GF-D8 (cell line): ENCODE data around the gene ACBD7.

ENCODE experiments used
- DNase-seq: peaks from one replicate; lab custom pipeline; 2025; lab: John Stamatoyannopoulos, UW

ACBD7 gene

GRCh38 chr10:15091418-15091817, 2.8 kb upstream of the ACBD7 start:
- no peak for DNase-seq

GRCh38 chr10:15084502-15084922, 4.1 kb downstream of the ACBD7 start:
- DNase-seq, result no peak

- DNase-seq, result no peak
Measured at GRCh38 chr10:15083674-15084501, 4.7 kb downstream of the ACBD7 start.

- no peak for DNase-seq
Measured at GRCh38 chr10:15075421-15075820, 13.2 kb downstream of the ACBD7 start.

- no peak for DNase-seq
Measured at GRCh38 chr10:15072358-15072757, 16.2 kb downstream of the ACBD7 start.

- no peak for DNase-seq
Measured at GRCh38 chr10:15069230-15069629, 19.3 kb downstream of the ACBD7 start.

GRCh38 chr10:15068802-15069201, 19.8 kb downstream of the ACBD7 start:
- DNase-seq, result no peak

GRCh38 chr10:15067154-15067553, 21.4 kb downstream of the ACBD7 start:
- no peak for DNase-seq

- DNase-seq, result no peak
Measured at GRCh38 chr10:15060638-15061037, 27.9 kb downstream of the ACBD7 start.

- no peak for DNase-seq
Measured at GRCh38 chr10:15059914-15060313, 28.7 kb downstream of the ACBD7 start.

GRCh38 chr10:15058689-15059088, 29.9 kb downstream of the ACBD7 start:
- DNase-seq, result no peak

- no peak for DNase-seq
Measured at GRCh38 chr10:15053061-15053460, 35.5 kb downstream of the ACBD7 start.

- no peak for DNase-seq
Measured at GRCh38 chr10:15052121-15052520, 36.5 kb downstream of the ACBD7 start.

- no peak for DNase-seq
Measured at GRCh38 chr10:15049533-15049932, 39.0 kb downstream of the ACBD7 start.

GRCh38 chr10:15046626-15047025, 42.0 kb downstream of the ACBD7 start:
- DNase-seq, result no peak

- DNase-seq, result no peak
Measured at GRCh38 chr10:15045380-15045779, 43.2 kb downstream of the ACBD7 start.

- no peak for DNase-seq
Measured at GRCh38 chr10:15043674-15044073, 44.9 kb downstream of the ACBD7 start, which contains the start of gene OLAH. Gene OLAH, plus strand, starts transcription at chr10:15043943. Its CDS starts 3,346 bp downstream, at chr10:15047289.

GRCh38 chr10:15038416-15038815, 50.2 kb downstream of the ACBD7 start:
- DNase-seq, result no peak

GRCh38 chr10:15037691-15038090, 50.9 kb downstream of the ACBD7 start:
- no peak for DNase-seq

- no peak for DNase-seq
Measured at GRCh38 chr10:15035385-15036301, 52.9 kb downstream of the ACBD7 start.

GRCh38 chr10:15027741-15028140, 60.8 kb downstream of the ACBD7 start:
- no peak for DNase-seq
